Prostate gland (tissue), 2 donors: ENCODE data around the gene STMN1. TPM values are rescaled to one million over a fixed set of nuclear protein-coding genes. Genes with fewer than 3 reads are reported as not detected.

Source experiments
- DNase-seq: peaks from one replicate; pipeline ENCODE4 v3.0.0-alpha.2; 2019; ENCODE audit warnings: low spot score
- H3K27ac ChIP-seq, 2 donors: fragments of 200-600 bp; sonication (generic); 2 replicates each; pipeline ENCODE4 v1.5.1; 2017 to 2019
- H3K27me3 ChIP-seq: fragments of 200-600 bp; sonication (generic); replicated peaks from 2 replicates; pipeline ENCODE4 v1.5.1; 2019; ENCODE audit not compliant: insufficient read depth
- H3K36me3 ChIP-seq, 2 donors: fragments of 200-600 bp; sonication (generic); 1 replicate in 1 of 2; 2 replicates in 1 of 2; pipeline versions ENCODE4 v1.5.1 to v1.8.1; 2017 to 2019
- H3K4me1 ChIP-seq: fragments of 200-600 bp; sonication (generic); replicated peaks from 2 replicates; pipeline ENCODE4 v1.5.1; 2019
- H3K4me3 ChIP-seq, 2 donors: fragments of 200-600 bp; sonication (generic); 2 replicates each; pipeline ENCODE4 v1.5.1; 2017 to 2019
- H3K9me3 ChIP-seq: fragments of 200-600 bp; sonication (generic); 2 replicates; pipeline ENCODE4 v1.5.1; 2017
- CTCF ChIP-seq, 4 experiments: fragments of 200-600 bp in 2 of 4; fragments of 450-650 bp in 2 of 4; sonication (generic) in 2 of 4; IDR thresholded peaks; 1 replicate in 3 of 4; 2 replicates in 1 of 4; pipeline ENCODE4 v1.5.1; 2016 to 2019; ENCODE audit warnings: antibody characterized with exemption in 4 of 4, mild to moderate bottlenecking in 2 of 4, moderate library complexity in 2 of 4
- POLR2A ChIP-seq: fragments of 450-650 bp; IDR thresholded peaks from one replicate; pipeline ENCODE4 v1.6.1; 2016; ENCODE audit warnings: antibody characterized with exemption, mild to moderate bottlenecking
- POLR2AphosphoS5 ChIP-seq: sonication (generic); formaldehyde crosslinking; IDR thresholded peaks from one replicate; pipeline ENCODE4 v1.6.1; 2017; ENCODE audit warnings: antibody characterized with exemption
- WGBS: methylation state at CpG from one replicate; pipeline ENCODE4 v1.1.5; 2018; 5-methylcytosine and 5-hydroxymethylcytosine counted together
- intact Hi-C: fragments of 100-400 bp; cut with DNase I; formaldehyde crosslinking; loops from one replicate; pipeline ENCODE4 v1.14.2; 2022
- microRNA-seq: library from miRNA; unstranded; fragments of <30 nt; microRNA quantifications from one replicate; pipeline ENCODE4, GENCODE V29; 2016
- small RNA-seq, 2 donors: library from RNA; depleted of rRNA; stranded (forward); fragments of <200 nt; gene quantifications; one replicate each; pipeline ENCODE3, GENCODE V24; 2016
- total RNA-seq, 2 donors: library from RNA; depleted of rRNA; stranded (reverse); fragments of >200 nt; gene quantifications; one replicate each; pipeline ENCODE4 v1.1.0, GENCODE V29; 2016

STMN1 gene
- total RNA-seq, 2 donors from 2014 or later: 21.8 to 138 TPM

GRCh38 chr1:25856856-25857255 lies 49.4 kb downstream of the STMN1 start:
- TF ChIP-seq CTCF (IDR thresholded peaks at IDR 0.05): no peak
- TF ChIP-seq POLR2A: no peak
- TF ChIP-seq POLR2AphosphoS5: no peak
- intact Hi-C loops: no loop called here
- Histone ChIP-seq H3K4me1 (peaks cover 7% of the 10 kb centered on the region), H3K27me3 (no peaks in the 10 kb centered on the region), H3K36me3 (no peaks in the 10 kb centered on the region), H3K9me3 (no peaks in the 10 kb centered on the region), H3K27ac (no peak overlapping the region), H3K4me3 (no peak overlapping the region)
- no peak for DNase-seq
- 91% methylated on average over 11 of the region's 11 CpGs for WGBS

- TF ChIP-seq POLR2AphosphoS5 (no peak), CTCF (IDR thresholded peaks at IDR 0.05) (no peak), POLR2A (no peak)
- H3K36me3 ChIP-seq: no peaks in the 10 kb centered on the region
- H3K27ac ChIP-seq: no peak overlapping the region
- no peak overlapping the region for H3K4me3 ChIP-seq
- WGBS: 92% methylated on average over 2 of the region's 2 CpGs
- intact Hi-C loops: no loop called here
- H3K27me3 ChIP-seq: no peaks in the 10 kb centered on the region
- H3K4me1 ChIP-seq: peaks cover 7% of the 10 kb centered on the region
- no peaks in the 10 kb centered on the region for H3K9me3 ChIP-seq
- DNase-seq: no peak
Measured at GRCh38 chr1:25854554-25854953, 51.7 kb downstream of the STMN1 start.

Small RNA genes within 50 kb of the gene (microRNA-seq; reads per million reads assigned to microRNA genes)
- not detected for gene MIR3917

Small RNA genes within 50 kb of the gene (small RNA-seq; reads per million reads assigned to genes)
- 0 reads per million in 2 donors for gene AL033528.1
- 0 reads per million in 2 donors for gene RF00019
- gene SNRPFP2: 0 reads per million in 2 donors

Other genes with a start within 250 kb of the STMN1 start
- gene SELENON, start 106.2 kb downstream of the STMN1 start, total RNA-seq: 10 to 100 TPM; 89.7 to 90.0 TPM
- gene MTFR1L, start 86.5 kb downstream of the STMN1 start, total RNA-seq: 100 to 1,000 TPM in 1 of 2 donors, 10 to 100 TPM in 1; 82.2 to 112 TPM
- 1 to 10 TPM in 1 of 2 donors, under 1 TPM in 1; 0.32 to 4.3 TPM for gene AUNIP, start 47.0 kb downstream of the STMN1 start, total RNA-seq
- gene PAQR7, start 30.7 kb downstream of the STMN1 start, total RNA-seq: 10 to 100 TPM in 1 of 2 donors, 1 to 10 TPM in 1; 7.8 to 74.0 TPM
- 10 to 100 TPM; 17.4 to 18.7 TPM for gene PAFAH2, start 91.6 kb upstream of the STMN1 start, total RNA-seq
- gene EXTL1, start 115.4 kb upstream of the STMN1 start, total RNA-seq: 1 to 10 TPM in 1 of 2 donors, not detected in 1; 3.2 TPM
- under 1 TPM; 0.05 to 0.34 TPM for gene SLC30A2, start 139.7 kb upstream of the STMN1 start, total RNA-seq
- gene TRIM63, start 161.2 kb upstream of the STMN1 start, total RNA-seq: under 1 TPM in 1 of 2 donors, not detected in 1; 0.68 TPM
- 10 to 100 TPM; 10.5 TPM for gene PDIK1L, start 205.4 kb upstream of the STMN1 start, total RNA-seq